IMR-90 (cell line): Measurements from ENCODE around the gene TRAF3. TPM values are rescaled to one million over a fixed set of nuclear protein-coding genes. Genes with fewer than 3 reads are reported as not detected.

Source experiments
- ATAC-seq: fragments of 200-7000 bp; cut with Tn5 transposase; 2 replicates; pipeline ENCODE4 v1.9.1; 2020; ENCODE audit warnings: low read depth, mild to moderate bottlenecking, moderate library complexity
- BruUV-seq: library from RNA; stranded (reverse); fragments of 400-500 nt; replicated peaks from 2 replicates; lab custom pipeline; 2021; lab: Mats Ljungman, UMichigan
- CTCF ChIA-PET: fragments of 300-600 bp; formaldehyde crosslinking; extraction: SDS; loops from one replicate; lab custom pipeline; 2021; ENCODE audit warnings: antibody characterized with exemption; lab: Yijun Ruan, JAX
- POLR2A ChIA-PET: fragments of 300-600 bp; sonication (Branson Sonifier 250); formaldehyde crosslinking; loops from one replicate; lab custom pipeline; 2022; ENCODE audit warnings: antibody characterized with exemption; ENCODE audit not compliant: unreplicated experiment; lab: Charles Lee
- DNase-seq: peaks from one replicate; pipeline ENCODE4 v3.0.0; 2013
- H2AFZ ChIP-seq: replicated peaks from 2 replicates; pipeline ENCODE3; 2013; ENCODE audit warnings: low read length, mild to moderate bottlenecking; ENCODE audit not compliant: poor library complexity
- H2AK5ac ChIP-seq: 2 replicates; pipeline ENCODE4 v1.6.1; 2013; ENCODE audit warnings: low read depth, low read length, inconsistent platforms
- H2AK9ac ChIP-seq: replicated peaks from 2 replicates; pipeline ENCODE3; 2013; ENCODE audit warnings: mild to moderate bottlenecking, low read depth, low read length, moderate library complexity; ENCODE audit not compliant: poor library complexity
- H2BK120ac ChIP-seq: 2 replicates; pipeline ENCODE4 v1.6.1; 2013; ENCODE audit warnings: low read depth, low read length, inconsistent platforms
- H2BK15ac ChIP-seq: 3 replicates; pipeline ENCODE4 v1.6.1; 2013; ENCODE audit warnings: low read depth, low read length, inconsistent platforms
- H2BK20ac ChIP-seq: 2 replicates; pipeline ENCODE4 v1.6.1; 2013; ENCODE audit warnings: low read depth, mild to moderate bottlenecking, inconsistent platforms, low read length, moderate library complexity
- H2BK5ac ChIP-seq: 2 replicates; pipeline ENCODE4 v1.6.1; 2013; ENCODE audit warnings: mild to moderate bottlenecking, low read depth, low read length, inconsistent platforms; ENCODE audit not compliant: poor library complexity, severe bottlenecking
- H3K14ac ChIP-seq: replicated peaks from 2 replicates; pipeline ENCODE4 v1.6.1; 2013; ENCODE audit warnings: low read depth, low read length, inconsistent platforms
- H3K18ac ChIP-seq: 2 replicates; pipeline ENCODE4 v1.6.1; 2013; ENCODE audit warnings: low read depth, low read length, control low read depth
- H3K23ac ChIP-seq: 2 replicates; pipeline ENCODE4 v1.6.1; 2013; ENCODE audit warnings: low read depth, low read length, inconsistent platforms
- H3K27ac ChIP-seq: 2 replicates; pipeline ENCODE4 v1.5.1; 2013; ENCODE audit warnings: mild to moderate bottlenecking, control low read depth, low read length; ENCODE audit not compliant: insufficient read depth
- H3K27me3 ChIP-seq: 2 replicates; pipeline ENCODE4 v1.6.1; 2013; ENCODE audit warnings: low read length; ENCODE audit not compliant: control insufficient read depth, insufficient read depth
- H3K36me3 ChIP-seq: 2 replicates; pipeline ENCODE4 v1.6.1; 2013; ENCODE audit warnings: low read length, mixed read lengths; ENCODE audit not compliant: control insufficient read depth, insufficient read depth
- H3K4ac ChIP-seq: 2 replicates; pipeline ENCODE4 v1.6.1; 2013; ENCODE audit warnings: low read depth, low read length, inconsistent platforms
- H3K4me1 ChIP-seq: 2 replicates; pipeline ENCODE4 v1.6.1; 2013; ENCODE audit warnings: low read length, mixed read lengths; ENCODE audit not compliant: control insufficient read depth, insufficient read depth
- H3K4me2 ChIP-seq: 2 replicates; pipeline ENCODE4 v1.6.1; 2013; ENCODE audit warnings: low read depth, mild to moderate bottlenecking, control low read depth, low read length, moderate library complexity
- H3K4me3 ChIP-seq: 2 replicates; pipeline ENCODE4 v1.5.1; 2013; ENCODE audit warnings: low read depth, mild to moderate bottlenecking, control low read depth, low read length, moderate library complexity; ENCODE audit not compliant: insufficient read depth
- H3K56ac ChIP-seq: 2 replicates; pipeline ENCODE4 v1.6.1; 2013; ENCODE audit warnings: low read length, inconsistent platforms; ENCODE audit not compliant: insufficient read depth; ENCODE audit errors: extremely low read depth
- H3K79me1 ChIP-seq, 2 experiments: 2 replicates each; pipeline ENCODE4 v1.6.1; 2013; ENCODE audit warnings: low read length in 2 of 2, inconsistent platforms in 1 of 2, low read depth in 1 of 2
- H3K9ac ChIP-seq: 2 replicates; pipeline ENCODE4 v1.6.1; 2013; ENCODE audit warnings: low read depth, low read length, control low read depth
- H3K9me1 ChIP-seq: 2 replicates; pipeline ENCODE4 v1.6.1; 2013; ENCODE audit warnings: low read length, inconsistent platforms; ENCODE audit not compliant: insufficient read depth
- H3K9me3 ChIP-seq: 2 replicates; pipeline ENCODE4 v1.6.1; 2013; ENCODE audit warnings: low read length; ENCODE audit not compliant: control insufficient read depth, insufficient read depth
- H4K20me1 ChIP-seq: 2 replicates; pipeline ENCODE4 v1.6.1; 2013; ENCODE audit warnings: low read length, inconsistent platforms; ENCODE audit not compliant: insufficient read depth
- H4K5ac ChIP-seq: 2 replicates; pipeline ENCODE4 v1.6.1; 2013; ENCODE audit warnings: mild to moderate bottlenecking, low read depth, low read length, control low read depth
- H4K8ac ChIP-seq, 2 experiments: 2 replicates each; pipeline ENCODE4 v1.6.1; 2013; ENCODE audit warnings: low read depth in 2 of 2, low read length in 2 of 2, control low read depth in 1 of 2, inconsistent platforms in 1 of 2
- H4K91ac ChIP-seq: 2 replicates; pipeline ENCODE4 v1.6.1; 2013; ENCODE audit warnings: low read depth, low read length, inconsistent platforms; ENCODE audit not compliant: insufficient read depth
- BHLHE40 ChIP-seq: fragments of 150-350 bp; IDR thresholded peaks from 2 replicates; pipeline ENCODE4 v1.6.1; 2016; ENCODE audit warnings: mild to moderate bottlenecking, low read depth, low read length
- CEBPB ChIP-seq: IDR thresholded peaks from 2 replicates; pipeline ENCODE4 v1.6.1; 2012; ENCODE audit warnings: low read depth, low read length, improper control_type of control experiment
- CHD1 ChIP-seq: IDR thresholded peaks from 2 replicates; pipeline ENCODE4 v1.6.1; 2012; ENCODE audit warnings: low read depth, low read length, improper control_type of control experiment
- FOS ChIP-seq: fragments of 150-350 bp; IDR thresholded peaks from 2 replicates; pipeline ENCODE4 v1.6.1; 2016; ENCODE audit warnings: low read depth, low read length
- NFE2L2 ChIP-seq: fragments of 150-350 bp; IDR thresholded peaks from 2 replicates; pipeline ENCODE4 v1.6.1; 2016; ENCODE audit warnings: low read depth, mild to moderate bottlenecking, low read length
- RAD21 ChIP-seq: IDR thresholded peaks from 2 replicates; pipeline ENCODE4 v1.6.1; 2012; ENCODE audit warnings: low read length, improper control_type of control experiment
- RCOR1 ChIP-seq: IDR thresholded peaks from 2 replicates; pipeline ENCODE4 v1.6.1; 2012; ENCODE audit warnings: mild to moderate bottlenecking, low read length, improper control_type of control experiment; ENCODE audit not compliant: insufficient replicate concordance
- RFX5 ChIP-seq: IDR thresholded peaks from 2 replicates; pipeline ENCODE4 v1.8.0; 2012; ENCODE audit warnings: low read depth, mild to moderate bottlenecking, low read length, moderate library complexity
- SMC3 ChIP-seq: fragments of 150-350 bp; IDR thresholded peaks from 2 replicates; pipeline ENCODE4 v1.6.1; 2016; ENCODE audit warnings: low read depth, mild to moderate bottlenecking, antibody characterized with exemption, low read length, moderate library complexity
- WGBS, 2 experiments: methylation state at CpG; one replicate each; pipeline versions ENCODE4 v1.1.5 to v1.1.7; 2013; ENCODE audit warnings: missing lambda C conversion rate in 2 of 2; ENCODE audit not compliant: insufficient read length in 1 of 2; ENCODE audit errors: extremely low coverage in 2 of 2; 5-methylcytosine and 5-hydroxymethylcytosine counted together
- dilution Hi-C: fragments of 300-500 bp; cut with HindIII; formaldehyde crosslinking; loops from one replicate; pipeline ENCODE4 v1.14.3; 2018; ENCODE audit warnings: low sequenced_read_pairs; ENCODE audit not compliant: unreplicated experiment
- in situ Hi-C: fragments of 300-500 bp; cut with MboI; formaldehyde crosslinking; loops from 3 replicates; pipeline ENCODE4 v1.14.3; 2019; ENCODE audit warnings: low sequenced_read_pairs, inconsistent platforms, mixed read lengths
- intact Hi-C: fragments of 100-400 bp; cut with micrococcal nuclease; formaldehyde crosslinking; loops from 2 replicates; pipeline ENCODE4 v1.10.0; 2022
- polyA plus RNA-seq, 3 experiments: library from polyadenylated mRNA; depleted of rRNA; stranded (reverse); fragments of >200 nt; gene quantifications; 2 replicates each; pipeline ENCODE4 v1.2.3, GENCODE V29; 2012; ENCODE audit warnings: low replicate concordance in 1 of 3
- total RNA-seq: library from RNA; depleted of rRNA; stranded (reverse); fragments of >200 nt; gene quantifications from 2 replicates; pipeline ENCODE4 v1.2.3, GENCODE V29; 2012
- TF ChIP-seq, protein P1 (sequence below): fragments of 150-350 bp; IDR thresholded peaks from 2 replicates; pipeline ENCODE4 v1.6.1; 2016; ENCODE audit warnings: low read depth, mild to moderate bottlenecking, low read length, moderate library complexity, borderline replicate concordance
- TF ChIP-seq, protein P2 (sequence below): conservative IDR thresholded peaks from 2 replicates; pipeline ENCODE4 v1.5.1; 2012; ENCODE audit warnings: mild to moderate bottlenecking, low read depth, low read length, improper control_type of control experiment

The TRAF3 gene
- total and polyA plus RNA-seq, 2 of the 4 experiments (the other 2 are of a cell fraction): 21.2 to 25.3 TPM

DNA sequence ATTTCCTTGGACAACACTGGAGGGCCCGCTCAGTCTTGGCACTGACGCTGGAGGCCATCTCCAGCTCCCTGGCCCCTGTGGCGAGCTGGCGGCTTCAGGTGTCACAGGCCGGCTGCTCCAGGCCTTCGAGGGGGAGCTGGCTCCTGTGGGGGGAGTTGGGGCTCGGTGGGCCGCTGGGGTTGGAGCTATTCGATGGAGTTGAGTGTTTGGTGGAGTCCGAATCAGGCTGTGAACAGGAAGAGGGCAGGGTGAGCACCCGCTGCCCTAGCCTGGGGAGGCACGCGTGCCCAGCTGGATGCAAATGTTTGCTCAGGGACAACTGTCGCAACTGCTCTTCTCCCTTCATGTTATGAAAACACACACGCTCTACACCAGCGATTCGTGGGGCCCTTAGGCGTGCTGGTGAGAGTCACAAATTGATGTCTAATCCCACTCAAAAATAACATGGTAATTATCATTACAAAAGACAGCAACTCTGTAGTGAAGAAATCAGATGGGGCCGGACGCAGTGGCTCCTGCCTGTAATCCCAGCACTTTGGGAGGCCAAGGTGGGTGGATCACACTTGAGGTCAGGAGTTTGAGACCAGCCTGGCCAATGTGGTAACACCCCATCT, 156.5 kb downstream of the TRAF3 start:
- H2BK15ac ChIP-seq: no peak overlapping the region
- no peak overlapping the region for H2AK5ac ChIP-seq
- WGBS, 2 experiments: no CpG with 5 or more reads among the region's 20 CpGs
- peaks cover 44% of the 10 kb centered on the region for H3K36me3 ChIP-seq
- intact Hi-C loops (no loop called here), in situ Hi-C loops (no loop called here), dilution Hi-C loops (no loop called here)
- no peak overlapping the region for H3K18ac ChIP-seq
- no peak overlapping the region for H3K4me2 ChIP-seq
- no peak overlapping the region for H3K56ac ChIP-seq
- no peak overlapping the region for H2AK9ac ChIP-seq
- H2AFZ ChIP-seq: no peak overlapping the region
- no peak overlapping the region for H2BK120ac ChIP-seq
- H3K27ac ChIP-seq: no peak overlapping the region
- H3K14ac ChIP-seq: no peak overlapping the region
- no peak overlapping the region for H2BK20ac ChIP-seq
- DNase-seq (no peak), ATAC-seq (no peak)
- ChIA-PET CTCF (no interaction called here), POLR2A (no interaction called here)
- TF ChIP-seq RFX5: no peak
- TF ChIP-seq, protein P1, sequence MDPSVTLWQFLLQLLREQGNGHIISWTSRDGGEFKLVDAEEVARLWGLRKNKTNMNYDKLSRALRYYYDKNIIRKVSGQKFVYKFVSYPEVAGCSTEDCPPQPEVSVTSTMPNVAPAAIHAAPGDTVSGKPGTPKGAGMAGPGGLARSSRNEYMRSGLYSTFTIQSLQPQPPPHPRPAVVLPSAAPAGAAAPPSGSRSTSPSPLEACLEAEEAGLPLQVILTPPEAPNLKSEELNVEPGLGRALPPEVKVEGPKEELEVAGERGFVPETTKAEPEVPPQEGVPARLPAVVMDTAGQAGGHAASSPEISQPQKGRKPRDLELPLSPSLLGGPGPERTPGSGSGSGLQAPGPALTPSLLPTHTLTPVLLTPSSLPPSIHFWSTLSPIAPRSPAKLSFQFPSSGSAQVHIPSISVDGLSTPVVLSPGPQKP: no peak
- TF ChIP-seq, protein P2, sequence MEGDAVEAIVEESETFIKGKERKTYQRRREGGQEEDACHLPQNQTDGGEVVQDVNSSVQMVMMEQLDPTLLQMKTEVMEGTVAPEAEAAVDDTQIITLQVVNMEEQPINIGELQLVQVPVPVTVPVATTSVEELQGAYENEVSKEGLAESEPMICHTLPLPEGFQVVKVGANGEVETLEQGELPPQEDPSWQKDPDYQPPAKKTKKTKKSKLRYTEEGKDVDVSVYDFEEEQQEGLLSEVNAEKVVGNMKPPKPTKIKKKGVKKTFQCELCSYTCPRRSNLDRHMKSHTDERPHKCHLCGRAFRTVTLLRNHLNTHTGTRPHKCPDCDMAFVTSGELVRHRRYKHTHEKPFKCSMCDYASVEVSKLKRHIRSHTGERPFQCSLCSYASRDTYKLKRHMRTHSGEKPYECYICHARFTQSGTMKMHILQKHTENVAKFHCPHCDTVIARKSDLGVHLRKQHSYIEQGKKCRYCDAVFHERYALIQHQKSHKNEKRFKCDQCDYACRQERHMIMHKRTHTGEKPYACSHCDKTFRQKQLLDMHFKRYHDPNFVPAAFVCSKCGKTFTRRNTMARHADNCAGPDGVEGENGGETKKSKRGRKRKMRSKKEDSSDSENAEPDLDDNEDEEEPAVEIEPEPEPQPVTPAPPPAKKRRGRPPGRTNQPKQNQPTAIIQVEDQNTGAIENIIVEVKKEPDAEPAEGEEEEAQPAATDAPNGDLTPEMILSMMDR: no peak
- TF ChIP-seq FOS: no peak
- no peak for TF ChIP-seq RAD21
- no peak for TF ChIP-seq SMC3
- no peak for TF ChIP-seq RCOR1
- no peak for TF ChIP-seq NFE2L2
- no peak for TF ChIP-seq BHLHE40
- no peak for TF ChIP-seq CEBPB
- no peak for TF ChIP-seq CHD1
- no peak overlapping the region for H4K8ac ChIP-seq
- H4K91ac ChIP-seq: no peak overlapping the region
- no peak overlapping the region for H4K5ac ChIP-seq
- H3K9ac ChIP-seq: no peak overlapping the region
- H3K4me1 ChIP-seq: peaks cover 9% of the 10 kb centered on the region
- no peak overlapping the region for H3K23ac ChIP-seq
- peaks cover 0 to 26% of the 10 kb centered on the region in 2 experiments; a peak in 3 of 4 replicates for H3K79me1 ChIP-seq
- 0 out of 2 replicates have a peak, but pooled peaks cover 3% of the 10 kb centered on the region for H3K9me3 ChIP-seq
- no peak overlapping the region for H2BK5ac ChIP-seq
- H3K4me3 ChIP-seq: no peak overlapping the region
- no peak overlapping the region for H3K4ac ChIP-seq
- H4K20me1 ChIP-seq: peaks cover 22% of the 10 kb centered on the region
- peaks cover 20% of the 10 kb centered on the region for H3K27me3 ChIP-seq
- H3K9me1 ChIP-seq: 0 out of 2 replicates have a peak, but pooled peaks cover 7% of the 10 kb centered on the region
- BruUV-seq: no TSS peak
